Astrocyte of the cerebellum (primary cell): ENCODE data around the gene GTF3C1.
A peak's percentile ranks its signal among the peaks of the same experiment; 100 is the strongest.

Experiments used
- DNase-seq: peaks from one replicate; pipeline ENCODE4 v3.0.0-alpha.2; 2011; ENCODE audit warnings: low read depth
- H3K4me3 ChIP-seq: 2 replicates; pipeline ENCODE4 v1.5.1; 2011; ENCODE audit warnings: mild to moderate bottlenecking, low read depth, low read length, moderate library complexity
- CTCF ChIP-seq: IDR thresholded peaks from 2 replicates; pipeline ENCODE4 v1.5.1; 2012; ENCODE audit warnings: low read length, low read depth, moderate library complexity, mild to moderate bottlenecking; ENCODE audit errors: missing control alignments
- in situ Hi-C: cut with HindIII; loops from 2 replicates; pipeline ENCODE4 v1.10.0; 2017; ENCODE audit warnings: low sequenced_read_pairs

Gene GTF3C1

GRCh38 chr16:27486344-27486743 lies 63.4 kb downstream of the GTF3C1 start:
- TF ChIP-seq CTCF, result no peak
- DNase-seq, result peak; percentile 36
- in situ Hi-C loops, result no loop called here
- H3K4me3 ChIP-seq, result no peak overlapping the region

- no peak for TF ChIP-seq CTCF
- in situ Hi-C loops, result no loop called here
- no peak for DNase-seq
- no peak overlapping the region for H3K4me3 ChIP-seq
Observed at GRCh38 chr16:27485811-27486210, 63.9 kb downstream of the GTF3C1 start.

GRCh38 chr16:27485126-27485525 lies 64.6 kb downstream of the GTF3C1 start:
- DNase-seq, result no peak
- no peak for TF ChIP-seq CTCF
- H3K4me3 ChIP-seq, result no peak overlapping the region
- in situ Hi-C loops, result no loop called here

GRCh38 chr16:27483624-27484023 lies 66.1 kb downstream of the GTF3C1 start:
- in situ Hi-C loops, result no loop called here
- no peak for DNase-seq
- H3K4me3 ChIP-seq, result no peak overlapping the region
- no peak for TF ChIP-seq CTCF

GRCh38 chr16:27483088-27483437 lies 66.7 kb downstream of the GTF3C1 start:
- TF ChIP-seq CTCF, result no peak
- no peak overlapping the region for H3K4me3 ChIP-seq
- no peak for DNase-seq
- in situ Hi-C loops, result no loop called here

- no peak overlapping the region for H3K4me3 ChIP-seq
- in situ Hi-C loops, result no loop called here
- no peak for DNase-seq
- no peak for TF ChIP-seq CTCF
Observed at GRCh38 chr16:27482397-27483087, 67.2 kb downstream of the GTF3C1 start.
